Measurements from ENCODE around the gene GLT1D1.
"Not testable (repeated sequence)": the region's sequence is repeated elsewhere in the genome, so short reads cannot be mapped to it uniquely, and the experiment has no call there.

The GLT1D1 gene
- 0 to 0.39 (median 0.27) reads per million in 4 experiments for total RNA-seq

GRCh38 chr12:128852885-128853599 is at the start of gene GLT1D1:
Gene GLT1D1 (plus strand): TSS chr12:128853478. CDS start chr12:128853582, 104 bp downstream.
- no peak for DNase-seq

DNA sequence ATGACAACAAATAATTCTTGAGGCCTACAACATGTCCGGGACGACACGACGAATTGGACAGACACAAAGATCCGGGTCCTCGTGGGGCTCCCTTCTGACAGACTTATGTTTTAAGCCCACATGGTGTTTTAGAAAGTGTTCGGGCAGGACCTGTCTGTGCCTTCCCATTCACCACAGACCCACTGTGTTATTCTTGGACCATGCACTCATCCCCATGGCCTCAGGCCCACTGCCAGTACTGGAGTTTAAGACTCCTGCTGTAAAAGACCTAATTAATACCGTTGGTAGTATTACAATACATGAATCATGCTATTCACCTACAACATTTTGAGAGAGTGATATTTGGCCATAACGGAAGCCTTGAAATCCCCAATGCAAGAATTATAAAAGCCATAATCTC is 49.5 kb upstream of the GLT1D1 start:
- no peak for DNase-seq

DNA sequence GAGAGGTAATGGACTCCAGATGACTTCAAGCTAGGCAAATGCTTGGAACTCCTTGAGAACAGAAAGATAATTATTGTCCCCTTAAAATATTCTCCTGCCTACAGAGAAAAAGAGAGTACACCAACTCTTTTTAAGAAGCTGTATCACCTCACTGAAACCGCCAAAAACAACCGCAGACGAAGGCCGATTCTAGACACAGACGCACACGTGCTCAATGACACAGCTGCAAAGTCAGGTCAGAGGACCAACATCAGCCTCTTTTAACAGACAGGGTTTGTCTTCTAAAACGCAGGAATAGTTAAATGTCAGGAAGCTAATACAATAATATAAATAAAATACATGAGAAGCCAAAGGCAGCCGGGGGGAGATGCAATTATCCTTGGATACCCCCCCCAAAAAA is 48.5 kb upstream of the GLT1D1 start:
- no peak for DNase-seq

DNA sequence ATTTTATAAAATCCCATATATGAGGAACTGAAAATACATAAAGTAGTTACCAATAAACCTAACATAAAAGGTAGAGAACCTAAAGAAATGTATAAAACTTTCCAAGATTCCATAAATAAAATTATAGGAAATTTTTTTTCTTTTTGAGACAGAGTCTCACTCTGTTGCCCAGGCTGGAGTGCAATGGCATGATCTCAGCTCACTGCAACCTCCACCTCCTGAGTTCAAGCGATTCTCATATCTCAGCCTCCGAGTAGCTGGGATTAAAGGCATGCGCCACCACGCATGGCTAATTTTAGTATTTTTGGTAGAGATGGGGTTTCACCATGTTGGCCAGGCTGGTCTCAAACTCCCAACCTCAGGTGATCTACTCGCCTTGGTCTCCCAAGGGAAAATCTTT is 47.9 kb upstream of the GLT1D1 start:
- not testable (repeated sequence) for DNase-seq

- no peak for DNase-seq
Observed at GRCh38 chr12:128806573-128806972, 46.7 kb upstream of the GLT1D1 start.

- no peak for DNase-seq
Observed at GRCh38 chr12:128807161-128807724, 46.0 kb upstream of the GLT1D1 start.

GRCh38 chr12:128808651-128809050 is 44.6 kb upstream of the GLT1D1 start:
- DNase-seq, result no peak

GRCh38 chr12:128810182-128811127 is 42.8 kb upstream of the GLT1D1 start:
- DNase-seq, result no peak

DNA sequence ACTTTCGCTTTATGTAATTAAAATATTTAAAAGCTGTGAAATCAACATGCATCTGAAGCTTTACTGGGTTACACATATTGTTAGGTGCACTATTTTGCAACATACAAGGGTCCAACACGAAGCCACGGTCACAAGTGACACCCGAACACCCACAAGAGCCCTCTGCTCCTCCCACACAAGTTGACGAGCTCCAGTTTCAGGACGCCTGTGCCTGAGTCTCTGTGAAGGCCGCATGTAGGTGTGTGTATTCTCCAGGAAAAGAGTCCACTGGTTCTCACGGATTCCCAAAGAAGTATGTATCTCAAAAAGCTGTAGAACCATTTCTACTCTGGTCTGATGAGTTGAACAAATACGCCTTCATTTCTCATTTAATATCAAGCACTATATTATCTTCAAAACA is 41.5 kb upstream of the GLT1D1 start:
- DNase-seq, result no peak

DNA sequence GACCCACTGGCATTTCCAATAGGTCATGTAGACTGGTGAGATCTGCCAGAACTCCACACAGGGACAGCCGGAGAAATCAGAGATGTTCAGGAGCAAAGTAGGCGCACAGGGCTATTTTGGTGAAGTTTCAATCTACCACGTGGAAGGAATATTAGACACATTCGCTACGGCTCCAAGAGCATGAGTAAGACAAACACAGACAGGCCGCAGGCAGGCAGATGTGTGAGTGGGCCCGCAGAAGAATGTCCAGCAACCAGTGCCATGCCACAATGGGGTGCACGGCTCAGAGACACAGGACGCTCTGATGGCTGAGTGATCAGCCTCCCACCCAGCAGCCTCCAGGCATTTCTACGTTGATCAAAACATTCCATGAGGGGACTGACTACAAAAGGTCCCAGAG is 39.9 kb upstream of the GLT1D1 start:
- no peak for DNase-seq

DNA sequence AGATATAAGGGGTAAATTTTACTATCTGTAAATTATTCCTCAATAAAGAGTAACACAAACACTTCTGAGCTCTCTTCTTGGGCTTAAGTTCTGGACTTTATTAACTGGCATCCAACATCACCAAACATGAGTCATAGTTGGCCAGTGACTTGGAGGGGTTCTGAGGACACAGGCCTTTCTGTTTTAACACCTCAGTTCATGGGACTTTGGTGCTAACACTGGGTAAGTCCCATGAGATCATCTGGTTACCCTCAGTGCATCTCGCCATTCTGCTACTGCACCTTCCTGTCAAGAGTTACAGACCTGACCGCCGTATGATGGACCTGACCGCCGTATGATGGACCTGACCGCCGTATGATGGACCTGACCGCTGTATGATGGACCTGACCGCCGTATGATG is 39.4 kb upstream of the GLT1D1 start:
- no peak for DNase-seq

DNA sequence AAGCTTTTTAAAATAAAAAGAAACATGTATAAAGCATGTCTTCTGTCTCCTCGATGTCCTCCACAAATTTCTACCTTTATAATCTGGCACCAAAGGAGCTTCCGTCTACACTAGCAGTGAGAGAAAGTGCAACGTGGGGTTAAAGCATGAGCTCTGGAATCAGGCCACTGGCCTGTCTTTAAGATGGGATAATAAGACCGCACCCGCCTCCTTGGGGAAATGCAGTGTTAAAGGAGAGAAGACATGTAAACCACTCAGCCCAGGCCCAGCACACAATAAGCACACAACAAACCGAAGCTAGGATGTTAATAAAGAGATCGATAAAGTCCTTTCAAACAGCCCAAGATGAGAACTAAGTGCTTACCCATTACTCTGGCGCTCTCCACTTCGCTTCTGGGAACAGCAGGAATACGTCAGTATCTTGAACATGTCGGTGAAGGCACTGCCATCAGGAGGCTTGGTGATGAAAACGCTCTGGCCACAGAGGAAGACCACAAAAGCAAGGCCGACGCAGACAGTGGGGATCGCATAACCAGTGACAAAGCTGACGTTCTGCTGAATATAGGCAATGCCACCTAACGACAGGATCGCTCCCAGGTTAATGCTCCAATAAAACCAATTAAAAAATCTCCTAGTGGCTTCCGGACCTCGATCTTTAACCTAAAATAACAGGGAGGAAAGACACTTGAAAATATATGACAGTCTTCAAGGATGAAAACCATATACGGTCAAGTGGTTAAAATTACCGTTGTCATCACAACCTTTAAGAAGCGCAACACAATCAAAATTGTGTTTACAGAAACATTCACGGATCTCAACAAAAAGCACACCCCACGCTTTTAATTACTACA is 38.6 kb upstream of the GLT1D1 start:
- DNase-seq, result no peak

- DNase-seq, result no peak
Observed at GRCh38 chr12:128815779-128816642, 37.3 kb upstream of the GLT1D1 start.

DNA sequence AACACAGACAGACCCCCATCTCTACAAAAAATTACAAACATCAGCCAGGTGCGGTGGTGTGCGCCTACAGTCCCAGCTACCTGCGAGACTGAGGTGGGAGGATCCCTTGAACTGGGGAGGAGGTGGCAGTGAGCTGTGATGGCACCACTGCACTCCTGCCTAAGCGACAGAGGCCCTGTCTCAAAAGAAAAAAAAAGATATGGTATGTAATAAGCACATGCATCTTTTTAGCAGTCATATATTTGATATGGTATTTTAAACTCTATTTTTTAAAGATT is 36.7 kb upstream of the GLT1D1 start:
- no peak for DNase-seq

DNA sequence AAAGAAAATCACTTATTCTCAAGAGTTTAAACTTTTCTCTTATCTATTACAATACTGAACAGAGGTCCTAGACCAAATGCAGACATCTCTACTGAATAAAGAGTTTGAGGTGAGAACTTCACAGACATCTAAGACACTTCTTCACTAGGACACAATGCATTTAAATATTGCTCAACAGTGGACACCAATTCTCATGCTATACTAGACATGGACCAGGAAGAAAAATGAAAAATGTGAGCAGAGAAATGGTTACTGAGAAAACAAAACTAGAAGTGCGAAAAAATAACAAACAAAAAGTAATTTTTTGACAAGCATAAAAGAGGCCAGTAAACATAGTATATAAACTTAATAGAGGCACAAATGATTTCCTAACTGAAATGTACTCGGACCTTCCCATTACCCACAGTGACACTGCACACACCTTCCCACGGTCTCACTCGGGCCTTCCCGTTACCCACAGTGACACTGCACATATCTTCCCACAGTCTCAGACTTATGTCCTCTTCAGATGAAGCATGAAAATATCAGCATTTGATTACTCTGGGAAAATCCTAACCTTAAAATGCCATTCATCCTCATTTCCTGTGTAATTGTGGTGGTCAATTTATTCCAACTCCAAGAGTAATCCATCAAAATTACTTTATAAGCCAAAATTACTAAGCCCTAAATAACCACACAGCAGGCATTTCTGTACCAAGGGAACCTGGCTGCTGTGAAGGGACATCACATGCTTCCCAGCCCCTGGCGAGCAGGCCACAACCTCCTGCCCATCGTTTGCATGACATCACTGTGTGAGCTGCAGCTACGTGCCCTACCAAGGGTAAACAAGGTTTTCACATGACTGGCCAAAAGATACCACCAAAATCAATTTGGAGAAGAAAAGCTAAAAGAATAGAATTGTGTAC is 35.9 kb upstream of the GLT1D1 start:
- DNase-seq, result no peak

- no peak for DNase-seq
Observed at GRCh38 chr12:128818065-128819022, 34.9 kb upstream of the GLT1D1 start.

DNA sequence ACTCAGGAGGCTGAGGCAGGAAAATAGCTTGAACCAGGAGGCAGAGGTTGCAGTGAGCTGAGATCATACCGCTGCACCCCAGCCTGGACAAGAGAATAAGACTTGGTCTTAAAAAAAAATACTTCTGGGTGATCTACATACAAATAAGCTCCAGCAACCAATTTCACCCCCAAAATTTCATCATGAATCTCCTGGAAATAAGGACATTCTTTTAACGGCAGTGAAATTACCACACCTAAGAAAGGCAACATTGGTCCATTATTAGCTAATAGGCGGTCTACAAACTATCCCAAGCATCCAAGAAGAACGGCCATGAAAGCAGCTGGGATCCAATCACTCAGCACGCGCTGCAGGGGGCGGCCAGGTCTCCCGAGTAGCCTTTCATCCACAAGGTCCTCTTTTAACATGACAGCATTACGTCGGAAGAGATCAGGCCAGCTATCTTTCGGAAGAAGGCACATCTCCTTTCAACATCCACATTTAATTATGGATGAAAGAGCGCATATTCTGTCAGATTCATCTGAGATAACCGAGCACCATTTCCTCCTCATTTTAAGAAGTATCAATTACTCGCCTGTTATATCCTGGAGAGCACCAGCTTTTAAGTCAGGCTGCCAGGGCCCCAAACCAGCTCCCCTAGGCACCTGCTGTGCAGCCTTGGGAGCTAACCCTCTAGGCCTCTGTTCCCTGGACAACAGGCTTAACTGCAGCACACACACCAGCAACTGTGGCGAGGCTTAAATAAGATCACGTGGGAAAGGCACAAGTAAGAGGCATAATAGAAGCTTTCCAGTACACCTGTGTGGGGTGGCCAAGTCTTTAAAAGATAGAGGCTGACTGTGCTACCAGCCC is 33.8 kb upstream of the GLT1D1 start:
- DNase-seq, result no peak

- no peak for DNase-seq
Observed at GRCh38 chr12:128820253-128820652, 33.0 kb upstream of the GLT1D1 start.
